Mesothelial cell of epicardium (in vitro differentiated cells): ENCODE data around the gene WFDC12. TPM values are rescaled to one million over a fixed set of nuclear protein-coding genes. Genes with fewer than 3 reads are reported as not detected.
A peak's percentile ranks its signal among the peaks of the same experiment; 100 is the strongest.
"Not testable (repeated sequence)": the region's sequence is repeated elsewhere in the genome, so short reads cannot be mapped to it uniquely, and the experiment has no call there.

Experiments used
- DNase-seq, 2 experiments: peaks; one replicate each; pipeline ENCODE4 v3.0.0; 2021; ENCODE audit warnings: low spot score in 2 of 2; ENCODE audit not compliant: unreplicated experiment in 2 of 2
- H3K27ac Mint-ChIP-seq: 2 replicates; pipeline ENCODE4 v1.8.0; 2021; ENCODE audit warnings: mixed read lengths
- H3K27me3 Mint-ChIP-seq: 2 replicates; pipeline ENCODE4 v1.8.0; 2021; ENCODE audit warnings: low read depth, mixed read lengths
- H3K36me3 Mint-ChIP-seq: 2 replicates; pipeline ENCODE4 v1.8.0; 2021; ENCODE audit warnings: mixed read lengths
- H3K4me1 Mint-ChIP-seq: 2 replicates; pipeline ENCODE4 v1.8.0; 2021; ENCODE audit warnings: mixed read lengths
- H3K4me3 Mint-ChIP-seq: 2 replicates; pipeline ENCODE4 v1.8.0; 2021; ENCODE audit warnings: mild to moderate bottlenecking, moderate library complexity, mixed read lengths
- H3K9me3 Mint-ChIP-seq: 2 replicates; pipeline ENCODE4 v1.8.0; 2021; ENCODE audit warnings: mixed read lengths
- CTCF ChIP-seq: fragments of 200-600 bp; sonication (generic); IDR thresholded peaks from one replicate; pipeline ENCODE4 v1.5.0; 2021; ENCODE audit warnings: antibody characterized with exemption; ENCODE audit not compliant: unreplicated experiment
- total RNA-seq: library from RNA; stranded (reverse); gene quantifications from 3 replicates; pipeline ENCODE4 v1.2.1, GENCODE V29; 2021

Gene WFDC12
- total RNA-seq, 1 donor from 2014 or later: not detected

- no peak for TF ChIP-seq CTCF
- H3K27ac Mint-ChIP-seq: no peak overlapping the region
- no peak overlapping the region for H3K4me3 Mint-ChIP-seq
- H3K36me3 Mint-ChIP-seq: no peaks in the 10 kb centered on the region
- H3K4me1 Mint-ChIP-seq: no peaks in the 10 kb centered on the region
- no peaks in the 10 kb centered on the region for H3K9me3 Mint-ChIP-seq
- peaks cover 87% of the 10 kb centered on the region for H3K27me3 Mint-ChIP-seq
- DNase-seq: no peak
These were observed 24.8 kb upstream of the WFDC12 start for GRCh38 chr20:45149062-45149461.

GRCh38 chr20:45140836-45141235 is 16.6 kb upstream of the WFDC12 start:
- Mint-ChIP-seq H3K36me3 (no peaks in the 10 kb centered on the region), H3K4me1 (no peaks in the 10 kb centered on the region), H3K27me3 (peaks cover 38% of the 10 kb centered on the region), H3K27ac (no peak overlapping the region), H3K4me3 (no peak overlapping the region), H3K9me3 (no peaks in the 10 kb centered on the region)
- DNase-seq: no peak
- TF ChIP-seq CTCF: no peak

- H3K9me3 Mint-ChIP-seq, H3K27ac Mint-ChIP-seq, H3K4me1 Mint-ChIP-seq, DNase-seq, H3K36me3 Mint-ChIP-seq, H3K4me3 Mint-ChIP-seq: not testable (repeated sequence)
- H3K27me3 Mint-ChIP-seq: peaks cover 29% of the 10 kb centered on the region
These were observed 15.6 kb upstream of the WFDC12 start for GRCh38 chr20:45139733-45140375.

- Mint-ChIP-seq H3K4me3 (no peak overlapping the region), H3K27me3 (peaks cover 26% of the 10 kb centered on the region), H3K4me1 (no peaks in the 10 kb centered on the region), H3K9me3 (no peaks in the 10 kb centered on the region), H3K27ac (no peak overlapping the region), H3K36me3 (no peaks in the 10 kb centered on the region)
- TF ChIP-seq CTCF: peak; percentile 65
- no peak for DNase-seq
These were observed 14.5 kb upstream of the WFDC12 start for GRCh38 chr20:45138561-45139300.

GRCh38 chr20:45136911-45137310 is 12.6 kb upstream of the WFDC12 start:
- H3K27me3 Mint-ChIP-seq: peaks cover 30% of the 10 kb centered on the region
- no peak for DNase-seq
- no peak overlapping the region for H3K4me3 Mint-ChIP-seq
- no peak for TF ChIP-seq CTCF
- H3K4me1 Mint-ChIP-seq: no peaks in the 10 kb centered on the region
- H3K9me3 Mint-ChIP-seq: no peaks in the 10 kb centered on the region
- H3K36me3 Mint-ChIP-seq: no peaks in the 10 kb centered on the region
- no peak overlapping the region for H3K27ac Mint-ChIP-seq

GRCh38 chr20:45128099-45128498 is 3.8 kb upstream of the WFDC12 start:
- Mint-ChIP-seq H3K4me3 (no peak overlapping the region), H3K27me3 (peaks cover 75% of the 10 kb centered on the region), H3K4me1 (no peaks in the 10 kb centered on the region), H3K36me3 (no peaks in the 10 kb centered on the region), H3K9me3 (no peaks in the 10 kb centered on the region), H3K27ac (no peak overlapping the region)
- no peak for TF ChIP-seq CTCF
- no peak for DNase-seq
